Activated naive CD4-positive, alpha-beta T cell treated with anti-CD3 and anti-CD28 coated beads for 36 hours (primary cell): ENCODE data around the gene XRCC1. TPM values are rescaled to one million over a fixed set of nuclear protein-coding genes. Genes with fewer than 3 reads are reported as not detected.
A peak's percentile ranks its signal among the peaks of the same experiment; 100 is the strongest.

ENCODE experiments used
- CTCF ChIA-PET: fragments of 350-600 bp; sonication (Branson Sonifier 250); formaldehyde crosslinking; loops from one replicate; lab custom pipeline; 2021; ENCODE audit warnings: antibody characterized with exemption; lab: Charles Lee
- DNase-seq: peaks from one replicate; pipeline ENCODE4 v3.0.0-alpha.2; 2020
- H3K27ac Mint-ChIP-seq: one replicate; pipeline ENCODE4 v1.8.0; 2021; ENCODE audit warnings: mild to moderate bottlenecking, mixed read lengths
- H3K27me3 Mint-ChIP-seq: one replicate; pipeline ENCODE4 v1.8.0; 2021; ENCODE audit warnings: low read depth, mixed read lengths
- H3K36me3 Mint-ChIP-seq: one replicate; pipeline ENCODE4 v1.8.0; 2021; ENCODE audit warnings: low read depth, mixed read lengths
- H3K4me1 Mint-ChIP-seq: one replicate; pipeline ENCODE4 v1.8.0; 2021; ENCODE audit warnings: low read depth, mixed read lengths
- H3K4me3 Mint-ChIP-seq: one replicate; pipeline ENCODE4 v1.8.0; 2021; ENCODE audit warnings: mild to moderate bottlenecking, moderate library complexity, mixed read lengths
- H3K9me3 Mint-ChIP-seq: one replicate; pipeline ENCODE4 v1.8.0; 2021; ENCODE audit warnings: mixed read lengths
- intact Hi-C: fragments of 100-400 bp; cut with micrococcal nuclease; formaldehyde crosslinking; loops from one replicate; pipeline ENCODE4 v1.15.1; 2023
- total RNA-seq, 2 experiments: library from RNA; stranded (reverse); gene quantifications; one replicate each; pipeline ENCODE4 v1.2.3, GENCODE V29; 2021

XRCC1 gene
- total RNA-seq, 2 experiments from 2014 or later: 33.7 to 34.5 TPM

DNA sequence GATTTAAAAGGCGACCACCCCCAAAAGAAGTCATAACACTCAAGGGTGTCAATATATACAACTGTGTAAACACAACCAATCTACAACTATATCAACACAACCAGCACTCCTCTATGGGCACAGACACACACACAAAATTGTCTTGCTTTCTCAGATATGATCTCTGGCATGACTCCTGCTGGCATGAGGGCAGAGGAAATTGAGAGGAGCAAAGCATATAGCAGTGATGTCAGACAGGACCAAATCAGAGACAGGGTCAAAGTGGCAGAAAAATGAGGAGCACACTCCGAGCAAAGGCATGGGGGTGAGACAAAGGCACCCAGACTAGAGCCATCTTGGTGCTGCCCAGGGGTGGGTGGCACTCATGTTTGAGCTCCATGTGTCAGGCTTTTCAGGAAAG lies 11.0 kb upstream of the XRCC1 start:
- CTCF ChIA-PET: no interaction called here
- no peaks in the 10 kb centered on the region for H3K27me3 Mint-ChIP-seq
- DNase-seq: no peak
- no peaks in the 10 kb centered on the region for H3K9me3 Mint-ChIP-seq
- H3K27ac Mint-ChIP-seq: no peak overlapping the region
- intact Hi-C loops: no loop called here
- peaks cover 4% of the 10 kb centered on the region for H3K4me1 Mint-ChIP-seq
- H3K36me3 Mint-ChIP-seq: peaks cover 15% of the 10 kb centered on the region
- no peak overlapping the region for H3K4me3 Mint-ChIP-seq

DNA sequence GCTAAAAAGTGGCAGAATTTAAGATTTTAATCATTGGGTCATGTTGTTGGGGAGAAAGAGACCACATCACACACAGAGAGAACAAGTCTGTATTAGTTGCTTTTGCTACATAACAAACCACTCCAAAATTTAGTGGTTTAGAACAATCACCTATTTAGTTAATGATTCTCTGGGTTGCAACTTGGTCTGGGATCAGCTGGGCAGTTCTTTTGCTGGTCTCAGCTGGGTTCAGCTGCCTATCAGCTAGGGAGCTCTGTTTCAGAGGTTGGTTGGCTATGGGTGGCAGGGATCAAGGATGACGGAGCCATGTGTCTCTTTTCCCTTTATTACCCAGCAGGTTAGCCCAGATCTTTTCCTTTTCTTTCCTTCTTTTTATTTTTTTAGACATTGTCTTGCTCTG lies 9.2 kb upstream of the XRCC1 start:
- DNase-seq: no peak
- H3K4me3 Mint-ChIP-seq: no peak overlapping the region
- no peak overlapping the region for H3K27ac Mint-ChIP-seq
- CTCF ChIA-PET: interaction anchor here (1.5 to 2.6 kb wide), 2 partner anchors 10 to 29 kb away, joined by 8 read pairs; no protein-coding TSS in a partner anchor
- intact Hi-C loops: no loop called here
- H3K27me3 Mint-ChIP-seq: no peaks in the 10 kb centered on the region
- H3K9me3 Mint-ChIP-seq: no peaks in the 10 kb centered on the region
- H3K36me3 Mint-ChIP-seq: peaks cover 6% of the 10 kb centered on the region
- peaks cover 7% of the 10 kb centered on the region for H3K4me1 Mint-ChIP-seq

DNA sequence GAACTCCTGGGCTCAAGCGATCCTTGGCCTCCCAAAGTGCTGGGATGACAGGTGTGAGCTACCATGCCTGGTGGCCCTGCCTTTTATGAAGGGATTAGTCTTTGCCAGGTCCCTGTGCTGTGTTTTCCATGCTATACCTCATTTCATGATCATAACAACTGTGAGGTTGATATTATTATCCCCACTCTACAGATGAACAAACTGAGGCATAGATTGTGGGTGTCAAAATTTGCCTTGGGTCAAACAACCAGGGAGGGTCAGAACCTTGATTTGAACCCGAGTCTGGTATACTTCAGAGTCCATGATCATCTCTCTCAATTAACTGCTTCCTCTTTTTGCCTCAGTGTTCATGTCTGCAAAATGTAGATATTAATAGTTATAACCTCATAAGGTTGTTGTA lies 7.2 kb upstream of the XRCC1 start:
- intact Hi-C loops: no loop called here
- Mint-ChIP-seq H3K27me3 (no peaks in the 10 kb centered on the region), H3K36me3 (peaks cover 6% of the 10 kb centered on the region), H3K9me3 (no peaks in the 10 kb centered on the region), H3K27ac (no peak overlapping the region), H3K4me3 (no peak overlapping the region), H3K4me1 (peaks cover 11% of the 10 kb centered on the region)
- CTCF ChIA-PET: interaction anchor here (0.9 kb wide), 1 partner anchor 21 kb away, joined by 3 read pairs; no protein-coding TSS in a partner anchor
- DNase-seq: no peak

DNA sequence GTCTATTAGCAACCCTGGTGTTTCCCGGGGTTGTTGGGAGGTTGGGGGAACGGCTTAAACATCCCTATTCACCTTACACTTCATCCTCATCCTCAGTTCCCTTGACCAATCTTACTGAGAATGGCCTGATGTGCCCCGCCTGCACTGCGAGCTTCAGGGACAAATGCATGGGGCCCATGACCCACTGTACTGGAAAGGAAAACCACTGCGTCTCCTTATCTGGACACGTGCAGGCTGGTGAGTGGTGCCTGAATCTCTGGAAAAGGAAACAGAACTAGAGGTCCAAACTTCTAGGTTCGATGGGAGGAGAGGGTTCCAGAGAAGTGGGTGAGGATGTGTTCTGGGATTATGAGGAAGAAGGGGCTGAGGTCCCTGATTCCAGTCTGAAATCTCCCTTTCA lies 6.1 kb upstream of the XRCC1 start:
- Mint-ChIP-seq H3K9me3 (no peaks in the 10 kb centered on the region), H3K27me3 (no peaks in the 10 kb centered on the region), H3K4me1 (peaks cover 12% of the 10 kb centered on the region), H3K36me3 (peaks cover 6% of the 10 kb centered on the region), H3K4me3 (peak overlapping the region; percentile 9), H3K27ac (no peak overlapping the region)
- DNase-seq: no peak
- intact Hi-C loops: loop anchor here (2.0 kb wide), 1 partner anchor 19 kb away; no protein-coding TSS in a partner anchor
- CTCF ChIA-PET: no interaction called here

DNA sequence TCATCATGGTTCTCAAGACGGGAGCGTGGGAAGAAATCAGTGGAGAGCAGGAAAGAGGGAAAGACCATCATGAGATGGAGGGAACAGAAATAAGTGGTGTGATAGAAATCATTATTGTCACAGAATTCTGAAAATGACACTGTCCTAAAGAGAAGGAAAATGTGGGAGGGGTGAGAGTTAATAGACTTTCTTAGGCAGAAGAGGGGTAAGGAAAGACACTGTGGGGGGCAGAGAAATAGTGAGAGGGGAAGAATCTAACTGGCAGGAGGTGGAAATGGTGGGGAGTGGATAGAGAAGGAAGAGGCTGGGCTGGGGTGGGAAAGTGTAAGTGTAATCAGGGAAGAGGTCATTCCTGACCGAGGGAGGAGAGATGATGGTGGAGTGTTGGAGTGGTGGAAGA lies 3.5 kb upstream of the XRCC1 start:
- H3K27ac Mint-ChIP-seq: no peak overlapping the region
- no peak overlapping the region for H3K4me3 Mint-ChIP-seq
- H3K9me3 Mint-ChIP-seq: no peaks in the 10 kb centered on the region
- peaks cover 4% of the 10 kb centered on the region for H3K36me3 Mint-ChIP-seq
- no peak for DNase-seq
- intact Hi-C loops: no loop called here
- H3K4me1 Mint-ChIP-seq: peaks cover 23% of the 10 kb centered on the region
- H3K27me3 Mint-ChIP-seq: no peaks in the 10 kb centered on the region
- CTCF ChIA-PET: no interaction called here

DNA sequence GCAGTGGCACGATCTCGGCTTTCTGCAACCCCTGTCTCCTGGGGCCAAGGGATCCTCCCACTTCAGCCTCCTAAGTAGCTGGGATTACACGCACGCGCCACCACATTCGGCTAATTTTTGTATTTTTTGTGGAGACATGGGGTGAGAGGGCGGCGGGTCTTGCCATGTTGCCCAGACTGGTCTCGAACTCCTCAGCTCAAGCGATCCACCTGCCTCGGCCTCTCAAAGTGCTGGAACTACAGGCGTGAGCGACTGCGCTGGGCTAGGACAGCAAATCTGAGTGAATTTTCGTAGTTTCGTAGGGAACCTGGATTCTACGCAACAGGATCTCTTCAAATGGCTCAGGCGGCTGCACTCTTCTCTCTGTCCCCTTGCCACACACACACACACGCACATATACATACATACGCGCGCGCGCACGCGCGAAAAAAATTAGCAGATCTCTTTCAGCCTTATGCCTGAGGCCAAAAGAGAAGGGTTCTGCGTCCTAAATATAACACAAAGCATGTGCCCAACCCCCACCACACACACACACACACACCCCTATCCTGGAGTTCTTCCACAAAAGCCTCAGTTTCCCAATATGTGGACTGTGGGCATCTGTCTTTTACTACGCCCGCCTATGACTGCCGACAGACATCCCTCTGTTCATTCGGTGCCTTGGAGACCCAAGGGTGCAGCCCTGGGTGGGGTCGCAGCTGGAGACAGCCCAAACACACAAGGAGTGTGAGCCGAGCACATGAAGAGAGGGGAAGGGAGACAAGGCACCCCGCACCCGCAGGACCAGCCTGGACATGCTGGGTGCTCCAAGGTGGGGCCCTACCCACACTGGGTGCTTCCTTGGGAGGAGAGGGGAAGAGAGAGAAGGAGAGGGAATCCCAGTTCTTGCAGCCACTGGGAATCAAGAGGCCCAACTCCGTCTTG lies 890 bp upstream of the XRCC1 start:
- peaks cover 33% of the 10 kb centered on the region for H3K4me1 Mint-ChIP-seq

DNA sequence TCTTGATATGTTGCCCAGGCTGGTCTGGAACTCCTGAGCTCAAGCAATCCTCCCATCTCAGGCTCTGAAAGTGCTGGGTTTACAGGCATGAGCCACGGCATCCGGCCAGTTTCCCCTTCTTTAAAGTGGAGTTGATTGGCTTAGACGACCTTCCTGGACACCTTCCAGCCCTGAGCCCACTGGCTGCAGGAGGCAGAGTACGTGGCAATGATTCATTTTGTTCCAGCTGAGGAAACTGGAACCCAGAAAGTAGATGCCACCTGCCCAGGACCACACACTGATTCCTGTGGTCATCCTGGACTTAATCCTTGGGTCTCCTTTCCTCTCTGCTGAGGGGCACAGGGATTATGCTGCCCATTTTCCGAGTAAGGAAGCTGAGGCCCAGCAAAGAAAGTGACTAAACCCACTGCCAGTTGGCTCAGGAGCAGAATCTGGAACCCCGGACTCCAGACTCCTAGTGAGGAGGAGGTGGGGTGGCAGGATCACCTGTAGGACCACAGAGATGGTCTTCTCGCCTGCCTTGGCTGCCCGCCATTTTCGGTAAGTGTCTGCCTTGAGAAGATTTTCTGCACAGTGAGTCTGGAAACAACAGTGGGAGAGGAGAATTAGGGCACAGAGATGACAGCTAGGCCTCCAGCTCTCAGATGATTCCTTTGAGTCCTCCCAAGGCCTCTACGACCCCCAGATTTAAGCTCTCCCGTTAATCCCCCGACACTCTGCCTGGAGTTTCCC lies 737 bp downstream of the XRCC1 start:
- CTCF ChIA-PET: interaction anchor here (0.6 to 3.1 kb wide), 8 partner anchors 9 to 1169 kb away, joined by 3 to 29 read pairs (median 4); no protein-coding TSS in a partner anchor
- intact Hi-C loops: loop anchor here (1.0 to 2.0 kb wide), 6 partner anchors 12 to 210 kb away; partner anchors contain the start of genes IRGQ, ZNF428, ZNF575 and ZNF576
- Mint-ChIP-seq H3K36me3 (peaks cover 14% of the 10 kb centered on the region), H3K4me1 (peaks cover 35% of the 10 kb centered on the region), H3K27me3 (no peaks in the 10 kb centered on the region), H3K4me3 (peak overlapping the region; percentile 95), H3K27ac (peak overlapping the region; percentile 94), H3K9me3 (no peaks in the 10 kb centered on the region)
- no peak for DNase-seq

More for the DNA sequence above, 890 bp upstream of the XRCC1 start:
- no peak for DNase-seq
- no peak overlapping the region for H3K27ac Mint-ChIP-seq
- intact Hi-C loops: loop anchor here (1.0 to 2.0 kb wide), 6 partner anchors 14 to 209 kb away; partner anchors contain the start of genes IRGQ, ZNF428, ZNF575 and ZNF576
- H3K27me3 Mint-ChIP-seq: no peaks in the 10 kb centered on the region
- no peaks in the 10 kb centered on the region for H3K9me3 Mint-ChIP-seq
- peak overlapping the region; percentile 62 for H3K4me3 Mint-ChIP-seq
- CTCF ChIA-PET: interaction anchor here (0.5 to 3.1 kb wide), 2 partner anchors 18 to 48 kb away, joined by 5 to 29 read pairs; no protein-coding TSS in a partner anchor
- peaks cover 10% of the 10 kb centered on the region for H3K36me3 Mint-ChIP-seq

DNA sequence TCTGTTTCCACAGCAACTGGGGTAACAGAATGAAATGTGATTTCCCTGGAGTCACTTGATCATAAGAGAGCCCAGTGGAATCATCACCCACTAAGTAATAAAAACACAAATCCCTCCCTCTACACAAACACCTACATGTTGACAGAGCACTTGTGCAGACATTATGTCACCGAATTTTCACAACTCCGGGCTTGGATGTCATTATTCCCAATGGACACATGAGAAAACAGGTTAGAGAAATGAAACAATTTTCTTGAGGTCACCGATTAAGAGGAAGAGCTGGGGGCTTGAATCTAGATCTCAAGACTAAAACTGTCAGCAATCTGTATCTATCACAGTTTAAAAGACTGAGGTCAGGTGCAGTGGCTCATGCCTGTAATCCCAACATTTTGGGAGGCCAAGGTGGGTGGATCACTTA lies 3.1 kb downstream of the XRCC1 start:
- no peaks in the 10 kb centered on the region for H3K27me3 Mint-ChIP-seq
- intact Hi-C loops: no loop called here
- CTCF ChIA-PET: interaction anchor here (1.2 to 5.2 kb wide), 2 partner anchors 16 to 20 kb away, joined by 5 to 28 read pairs; no protein-coding TSS in a partner anchor
- peaks cover 31% of the 10 kb centered on the region for H3K4me1 Mint-ChIP-seq
- H3K9me3 Mint-ChIP-seq: no peaks in the 10 kb centered on the region
- no peak for DNase-seq
- H3K27ac Mint-ChIP-seq: peak overlapping the region; percentile 19
- H3K4me3 Mint-ChIP-seq: no peak overlapping the region
- peaks cover 14% of the 10 kb centered on the region for H3K36me3 Mint-ChIP-seq

DNA sequence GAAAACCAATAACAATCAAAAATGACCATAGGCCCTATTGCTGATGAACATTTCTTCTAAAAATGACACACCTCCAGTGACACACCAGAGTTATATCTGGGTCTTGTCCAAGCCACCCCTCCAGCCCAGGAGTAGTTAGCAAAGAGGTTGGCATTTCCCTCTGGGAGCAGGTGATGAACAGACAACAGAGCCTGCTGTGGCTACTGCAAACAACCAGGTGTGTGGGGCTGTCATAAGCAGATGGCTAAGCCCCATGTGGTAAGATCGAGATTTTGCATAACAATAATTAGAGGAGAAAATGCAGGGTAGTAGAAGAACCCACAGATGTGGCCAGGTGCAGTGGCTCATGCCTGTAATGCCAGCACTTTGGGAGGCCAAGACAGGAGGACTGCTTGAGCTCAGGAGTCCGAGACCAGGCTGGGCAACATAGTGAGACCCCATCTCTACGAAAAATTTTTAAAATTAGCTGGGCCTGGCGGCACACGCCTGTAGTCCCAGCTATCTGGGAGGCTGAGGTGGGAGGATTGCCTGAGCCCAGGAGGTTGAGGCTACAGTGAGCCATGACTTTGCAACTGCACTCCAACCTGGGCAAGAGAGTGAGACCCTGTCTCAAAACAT lies 5.0 kb downstream of the XRCC1 start:
- Mint-ChIP-seq H3K9me3 (no peaks in the 10 kb centered on the region), H3K4me1 (peaks cover 22% of the 10 kb centered on the region), H3K27me3 (no peaks in the 10 kb centered on the region), H3K4me3 (no peak overlapping the region), H3K27ac (no peak overlapping the region), H3K36me3 (peaks cover 14% of the 10 kb centered on the region)
- intact Hi-C loops: no loop called here
- CTCF ChIA-PET: interaction anchor here (1.5 to 5.2 kb wide), 2 partner anchors 14 to 24 kb away, joined by 11 to 28 read pairs; no protein-coding TSS in a partner anchor
- no peak for DNase-seq

DNA sequence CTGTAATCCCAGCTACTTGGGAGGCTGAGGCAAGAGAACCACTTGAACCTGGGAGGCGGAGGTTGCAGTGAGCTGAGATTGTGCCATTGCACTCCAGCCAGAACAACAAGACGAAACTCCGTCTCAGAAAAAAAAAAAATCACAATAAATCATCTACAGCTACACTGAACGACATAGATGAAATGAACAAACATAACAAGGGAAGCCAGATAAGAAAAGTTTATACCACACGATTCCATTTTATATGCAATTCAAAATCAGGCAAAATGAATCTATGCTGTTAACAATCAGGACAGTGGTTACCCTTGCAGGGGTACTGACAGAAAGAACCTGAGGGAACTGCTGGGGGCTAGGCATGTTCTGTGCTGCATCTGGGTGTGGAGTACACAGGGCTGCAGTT lies 5.7 kb downstream of the XRCC1 start:
- Mint-ChIP-seq H3K27me3 (no peaks in the 10 kb centered on the region), H3K27ac (no peak overlapping the region), H3K9me3 (no peaks in the 10 kb centered on the region), H3K4me3 (no peak overlapping the region), H3K4me1 (peaks cover 22% of the 10 kb centered on the region), H3K36me3 (peaks cover 11% of the 10 kb centered on the region)
- no peak for DNase-seq
- CTCF ChIA-PET: interaction anchor here (5.2 kb wide), 1 partner anchor 14 kb away, joined by 28 read pairs; no protein-coding TSS in a partner anchor
- intact Hi-C loops: no loop called here

DNA sequence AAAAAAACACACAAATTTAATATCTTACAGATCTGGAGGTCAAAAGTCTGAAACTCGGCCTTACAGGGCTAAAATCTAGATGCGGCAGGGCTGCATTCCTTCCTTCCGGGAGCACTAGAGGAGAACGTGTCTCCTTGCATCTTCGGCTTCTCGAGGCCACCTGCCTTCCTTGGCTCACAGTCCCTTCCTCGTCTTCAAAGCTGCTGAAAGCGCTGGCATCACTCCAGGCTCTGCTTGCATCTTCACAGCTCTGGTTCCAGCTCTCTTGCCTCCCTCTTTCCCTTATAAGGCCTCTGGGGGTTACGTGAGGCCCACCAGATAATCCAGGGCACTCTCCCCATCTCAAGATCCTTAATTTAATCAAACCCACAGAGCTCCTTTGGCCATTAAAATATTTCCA lies 10.5 kb downstream of the XRCC1 start:
- Mint-ChIP-seq H3K9me3 (no peaks in the 10 kb centered on the region), H3K27me3 (no peaks in the 10 kb centered on the region), H3K4me3 (no peak overlapping the region), H3K36me3 (peaks cover 13% of the 10 kb centered on the region), H3K27ac (peak overlapping the region; percentile 7), H3K4me1 (peaks cover 43% of the 10 kb centered on the region)
- CTCF ChIA-PET: interaction anchor here (0.7 to 2.9 kb wide), 4 partner anchors 10 to 88 kb away, joined by 3 to 14 read pairs (median 6); partner anchors contain the start of genes IRGQ, XRCC1 and ZNF576
- intact Hi-C loops: no loop called here
- no peak for DNase-seq
